ENCODE data around the gene SFTA2.

Gene SFTA2

DNA sequence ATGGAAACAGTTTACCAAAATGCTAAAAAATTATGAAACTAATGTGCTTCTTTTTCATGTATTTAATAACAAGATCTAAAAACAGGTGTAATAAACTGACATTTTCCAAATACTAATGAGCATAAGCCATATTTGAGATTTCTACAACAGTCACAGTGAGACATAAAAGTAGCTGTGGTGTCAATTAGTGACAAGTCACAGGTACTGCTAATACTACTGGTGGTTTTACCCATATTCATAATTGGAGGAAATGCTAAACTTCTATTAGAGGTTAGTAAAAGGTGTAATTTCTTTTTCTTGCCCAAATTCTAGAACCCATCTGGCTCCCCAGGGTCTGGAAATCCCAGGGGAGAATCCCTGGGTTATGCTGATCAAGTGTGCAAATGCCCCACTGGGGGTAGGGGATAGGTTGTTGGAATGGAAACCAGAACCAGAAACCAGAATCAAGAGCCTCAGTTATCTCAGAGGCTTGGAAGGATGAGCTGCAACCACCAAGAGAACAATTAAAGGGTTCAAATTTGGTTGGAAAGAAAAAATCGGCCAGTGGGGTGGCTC is 31.0 kb downstream of the SFTA2 start:
- ChIA-PET POLR2A (interaction anchor here (0.6 kb wide), 1 partner anchor 86 kb away, joined by 3 read pairs; no protein-coding TSS in a partner anchor), CTCF (interaction anchor here (1.1 to 1.6 kb wide), 3 partner anchors 74 to 356 kb away, joined by 3 read pairs; no protein-coding TSS in a partner anchor)
- no peak for TF ChIP-seq ZNF266 (tag by site-specific recombination; IDR thresholded peaks at IDR 0.05; ENCODE audit: low read depth)
- no peak for TF ChIP-seq ZNF830 (tag by site-specific recombination; IDR thresholded peaks at IDR 0.05; ENCODE audit: low read depth)
- no peak for TF ChIP-seq PATZ1 (tag by site-specific recombination; IDR thresholded peaks at IDR 0.05)
- no peak for TF ChIP-seq ZNF514 (tag by site-specific recombination; IDR thresholded peaks at IDR 0.05)
- no peak for TF ChIP-seq SCRT1 (tag by site-specific recombination; IDR thresholded peaks at IDR 0.05; ENCODE audit: borderline replicate concordance)
- no peak for TF ChIP-seq ZNF707 (tag by site-specific recombination; IDR thresholded peaks at IDR 0.05)
- no peak for TF ChIP-seq IKZF3 (tag by site-specific recombination; IDR thresholded peaks at IDR 0.05)
- TF ChIP-seq ZNF449 (tag by site-specific recombination; IDR thresholded peaks at IDR 0.05) = no peak
- no peak for TF ChIP-seq ZNF24 (tag by site-specific recombination; IDR thresholded peaks at IDR 0.05)
- TF ChIP-seq KLF9 (tag by site-specific recombination; IDR thresholded peaks at IDR 0.05; ENCODE audit: low read depth) = no peak

DNA sequence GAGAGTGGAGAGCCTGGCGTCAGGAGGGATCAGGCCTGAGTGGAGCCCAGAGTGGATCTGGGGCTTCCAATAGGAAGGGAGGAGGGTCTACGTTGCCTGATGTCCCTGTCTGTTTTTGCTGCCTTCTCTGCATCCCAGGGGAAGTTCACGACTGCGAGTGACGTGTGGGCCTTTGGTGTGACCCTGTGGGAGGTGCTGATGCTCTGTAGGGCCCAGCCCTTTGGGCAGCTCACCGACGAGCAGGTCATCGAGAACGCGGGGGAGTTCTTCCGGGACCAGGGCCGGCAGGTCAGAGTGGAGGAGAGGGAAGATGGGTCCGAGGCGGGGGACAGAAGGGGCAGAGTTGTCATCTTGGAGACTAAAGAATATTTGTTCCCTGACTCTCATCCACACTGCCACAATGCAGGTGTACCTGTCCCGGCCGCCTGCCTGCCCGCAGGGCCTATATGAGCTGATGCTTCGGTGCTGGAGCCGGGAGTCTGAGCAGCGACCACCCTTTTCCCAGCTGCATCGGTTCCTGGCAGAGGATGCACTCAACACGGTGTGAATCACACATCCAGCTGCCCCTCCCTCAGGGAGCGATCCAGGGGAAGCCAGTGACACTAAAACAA is 33.1 kb downstream of the SFTA2 start:
- peak; percentile 70 for TF ChIP-seq ZBTB17 (tag by site-specific recombination; IDR thresholded peaks at IDR 0.05)
- no peak for TF ChIP-seq ZNF624 (tag by site-specific recombination; IDR thresholded peaks at IDR 0.05)
- TF ChIP-seq, protein P1, sequence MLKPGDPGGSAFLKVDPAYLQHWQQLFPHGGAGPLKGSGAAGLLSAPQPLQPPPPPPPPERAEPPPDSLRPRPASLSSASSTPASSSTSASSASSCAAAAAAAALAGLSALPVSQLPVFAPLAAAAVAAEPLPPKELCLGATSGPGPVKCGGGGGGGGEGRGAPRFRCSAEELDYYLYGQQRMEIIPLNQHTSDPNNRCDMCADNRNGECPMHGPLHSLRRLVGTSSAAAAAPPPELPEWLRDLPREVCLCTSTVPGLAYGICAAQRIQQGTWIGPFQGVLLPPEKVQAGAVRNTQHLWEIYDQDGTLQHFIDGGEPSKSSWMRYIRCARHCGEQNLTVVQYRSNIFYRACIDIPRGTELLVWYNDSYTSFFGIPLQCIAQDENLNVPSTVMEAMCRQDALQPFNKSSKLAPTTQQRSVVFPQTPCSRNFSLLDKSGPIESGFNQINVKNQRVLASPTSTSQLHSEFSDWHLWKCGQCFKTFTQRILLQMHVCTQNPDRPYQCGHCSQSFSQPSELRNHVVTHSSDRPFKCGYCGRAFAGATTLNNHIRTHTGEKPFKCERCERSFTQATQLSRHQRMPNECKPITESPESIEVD (tag by site-specific recombination; IDR thresholded peaks at IDR 0.05) = no peak
- no peak for TF ChIP-seq SP3 (tag by site-specific recombination; IDR thresholded peaks at IDR 0.05)
- Histone ChIP-seq H3K4me3 (ENCODE audit: low read depth, low read length) (no peak overlapping the region), H3K27ac (ENCODE audit: extremely low read depth, low read depth, low read length) (no peak overlapping the region), H3K4me1 (ENCODE audit: control insufficient read depth, insufficient read depth, low read length) (no peaks in the 10 kb centered on the region), H3K9me3 (ENCODE audit: control insufficient read depth, insufficient read depth, low read depth, low read length) (no peaks in the 10 kb centered on the region), H3K36me3 (ENCODE audit: control insufficient read depth in 2 of 2, insufficient read depth in 1 of 2, low read length in 2 of 2) (peaks cover 22 to 58% of the 10 kb centered on the region in 2 experiments)
- ChIA-PET CTCF (interaction anchor here (0.7 to 1.4 kb wide), 3 partner anchors 15 to 218 kb away, joined by 3 read pairs; partner anchors contain the start of gene VARS2), POLR2A (interaction anchor here (1.1 kb wide), 1 partner anchor 10 kb away, joined by 3 read pairs; no protein-coding TSS in a partner anchor)

More for the DNA sequence above, 31.0 kb downstream of the SFTA2 start:
- Histone ChIP-seq H3K27ac (ENCODE audit: extremely low read depth, low read depth, low read length) (no peak overlapping the region), H3K4me1 (ENCODE audit: control insufficient read depth, insufficient read depth, low read length) (no peaks in the 10 kb centered on the region), H3K36me3 (ENCODE audit: control insufficient read depth in 2 of 2, insufficient read depth in 1 of 2, low read length in 2 of 2) (peaks cover 11 to 40% of the 10 kb centered on the region in 2 experiments; a peak in 2 of 3 replicates), H3K4me3 (ENCODE audit: low read depth, low read length) (no peak overlapping the region), H3K9me3 (ENCODE audit: control insufficient read depth, insufficient read depth, low read depth, low read length) (no peaks in the 10 kb centered on the region)

DNA sequence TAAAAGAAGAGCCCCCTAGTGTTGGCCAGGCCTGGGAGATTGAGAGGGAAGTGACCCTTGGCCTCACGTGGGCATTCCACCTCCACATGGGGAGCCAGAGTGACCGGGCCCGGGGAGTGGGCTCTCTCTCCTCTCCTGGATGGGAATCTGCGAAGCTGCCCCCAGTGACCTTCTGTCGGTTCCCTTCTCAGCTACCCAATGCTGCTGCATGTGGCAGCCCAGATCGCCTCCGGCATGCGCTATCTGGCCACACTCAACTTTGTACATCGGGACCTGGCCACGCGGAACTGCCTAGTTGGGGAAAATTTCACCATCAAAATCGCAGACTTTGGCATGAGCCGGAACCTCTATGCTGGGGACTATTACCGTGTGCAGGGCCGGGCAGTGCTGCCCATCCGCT is 34.1 kb downstream of the SFTA2 start:
- no peaks in the 10 kb centered on the region for H3K4me1 ChIP-seq (ENCODE audit: control insufficient read depth, insufficient read depth, low read length)
- H3K4me3 ChIP-seq (ENCODE audit: low read depth, low read length) = no peak overlapping the region
- peaks cover 22 to 67% of the 10 kb centered on the region in 2 experiments for H3K36me3 ChIP-seq (ENCODE audit: control insufficient read depth in 2 of 2, insufficient read depth in 1 of 2, low read length in 2 of 2)
- H3K27ac ChIP-seq (ENCODE audit: extremely low read depth, low read depth, low read length) = no peak overlapping the region
- ChIA-PET CTCF (interaction anchor here (0.6 to 0.7 kb wide), 2 partner anchors 87 to 585 kb away, joined by 3 read pairs; no protein-coding TSS in a partner anchor), POLR2A (no interaction called here)
- H3K9me3 ChIP-seq (ENCODE audit: control insufficient read depth, insufficient read depth, low read depth, low read length) = no peaks in the 10 kb centered on the region
- TF ChIP-seq, protein P2, sequence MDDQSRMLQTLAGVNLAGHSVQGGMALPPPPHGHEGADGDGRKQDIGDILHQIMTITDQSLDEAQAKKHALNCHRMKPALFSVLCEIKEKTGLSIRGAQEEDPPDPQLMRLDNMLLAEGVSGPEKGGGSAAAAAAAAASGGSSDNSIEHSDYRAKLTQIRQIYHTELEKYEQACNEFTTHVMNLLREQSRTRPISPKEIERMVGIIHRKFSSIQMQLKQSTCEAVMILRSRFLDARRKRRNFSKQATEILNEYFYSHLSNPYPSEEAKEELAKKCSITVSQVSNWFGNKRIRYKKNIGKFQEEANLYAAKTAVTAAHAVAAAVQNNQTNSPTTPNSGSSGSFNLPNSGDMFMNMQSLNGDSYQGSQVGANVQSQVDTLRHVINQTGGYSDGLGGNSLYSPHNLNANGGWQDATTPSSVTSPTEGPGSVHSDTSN (CRISPR knock-in tag; IDR thresholded peaks at IDR 0.05) = no peak
- TF ChIP-seq ZBTB7A (tag by site-specific recombination; IDR thresholded peaks at IDR 0.05; ENCODE audit: low read depth) (no peak), ZNF350 (tag by site-specific recombination; IDR thresholded peaks at IDR 0.05) (no peak), INSM2 (tag by site-specific recombination; IDR thresholded peaks at IDR 0.05) (no peak), RBAK (tag by site-specific recombination; IDR thresholded peaks at IDR 0.05) (no peak), ZNF521 (tag by site-specific recombination; IDR thresholded peaks at IDR 0.05) (no peak), ZXDB (tag by site-specific recombination; IDR thresholded peaks at IDR 0.05) (no peak), SCRT2 (tag by site-specific recombination; IDR thresholded peaks at IDR 0.05) (no peak), ZNF747 (tag by site-specific recombination; IDR thresholded peaks at IDR 0.05) (no peak)

Measured in HEK293 (cell line).